Sigmoid colon (tissue), 7 donors: ENCODE results near the gene TMEM129. TPM values are rescaled to one million over a fixed set of nuclear protein-coding genes. Genes with fewer than 3 reads are reported as not detected.

Experiments used
- DNase-seq: peaks from one replicate; pipeline ENCODE4 v3.0.0-alpha.2; 2019
- H3K27ac ChIP-seq, 4 donors: fragments of 200-600 bp; sonication (generic); one replicate each; pipeline ENCODE4 v1.5.1; 2016 to 2019; ENCODE audit warnings: mild to moderate bottlenecking in 1 of 4
- H3K27me3 ChIP-seq, 3 donors: fragments of 200-600 bp; sonication (generic); one replicate each; pipeline ENCODE4 v1.5.1; 2019; ENCODE audit warnings: mild to moderate bottlenecking in 1 of 3
- H3K36me3 ChIP-seq, 4 donors: fragments of 200-600 bp; sonication (generic); one replicate each; pipeline ENCODE4 v1.5.1; 2016 to 2019
- H3K4me1 ChIP-seq, 4 donors: fragments of 200-600 bp; sonication (generic); one replicate each; pipeline ENCODE4 v1.5.1; 2017 to 2019
- H3K4me3 ChIP-seq, 4 donors: fragments of 200-600 bp; sonication (generic); one replicate each; pipeline ENCODE4 v1.5.1; 2017 to 2019; ENCODE audit warnings: mild to moderate bottlenecking in 2 of 4, moderate library complexity in 1 of 4
- H3K9me3 ChIP-seq, 4 donors: fragments of 200-600 bp in 3 of 4; sonication (generic) in 3 of 4; one replicate each; pipeline versions ENCODE4 v1.5.1 to v1.6.1; 2013 to 2019
- EP300 ChIP-seq, 4 donors: sonication (generic); formaldehyde crosslinking; IDR thresholded peaks; one replicate each; pipeline ENCODE4 v1.6.1; 2017; ENCODE audit warnings: antibody characterized with exemption in 4 of 4
- POLR2A ChIP-seq, 2 donors: fragments of 450-650 bp; IDR thresholded peaks; one replicate each; pipeline ENCODE4 v1.6.1; 2016; ENCODE audit warnings: antibody characterized with exemption in 2 of 2, mild to moderate bottlenecking in 2 of 2, moderate library complexity in 2 of 2
- POLR2AphosphoS5 ChIP-seq, 4 donors: sonication (generic); formaldehyde crosslinking; IDR thresholded peaks; one replicate each; pipeline ENCODE4 v1.6.1; 2017; ENCODE audit warnings: antibody characterized with exemption in 4 of 4
- WGBS, 2 donors: extraction: QIAGEN DNeasy Blood & Tissue Kit; methylation state at CpG; one replicate each; pipeline ENCODE4 v1.1.7; 2013; 5-methylcytosine and 5-hydroxymethylcytosine counted together
- intact Hi-C: fragments of 100-400 bp; cut with DNase I; formaldehyde crosslinking; loops from one replicate; pipeline ENCODE4 v1.15.1; 2023
- polyA plus RNA-seq, 3 donors: library from polyadenylated mRNA; stranded (reverse); fragments of 200-250 nt; gene quantifications; one replicate each; pipeline ENCODE4 v1.2.3, GENCODE V29; 2013
- total RNA-seq, 4 donors: library from RNA; depleted of rRNA; stranded (reverse); fragments of >200 nt; gene quantifications; one replicate each; pipeline ENCODE4 v1.1.0, GENCODE V29; 2016
- TF ChIP-seq, protein P1 (sequence below), 4 experiments: fragments of 450-650 bp in 3 of 4; fragments of 200-600 bp in 1 of 4; IDR thresholded peaks; one replicate each; pipeline ENCODE4 v1.5.1; 2016 to 2019; ENCODE audit warnings: antibody characterized with exemption in 4 of 4, mild to moderate bottlenecking in 3 of 4, moderate library complexity in 2 of 4
- donor health status: healthy with polysubstance abuse.
- donor health status: Bipolar disorder and iron deficiency.
- donor health status: healthy.

TMEM129 gene
- total and polyA plus RNA-seq, 7 donors: 16.9 to 51.4 (median 42.4) TPM

DNA sequence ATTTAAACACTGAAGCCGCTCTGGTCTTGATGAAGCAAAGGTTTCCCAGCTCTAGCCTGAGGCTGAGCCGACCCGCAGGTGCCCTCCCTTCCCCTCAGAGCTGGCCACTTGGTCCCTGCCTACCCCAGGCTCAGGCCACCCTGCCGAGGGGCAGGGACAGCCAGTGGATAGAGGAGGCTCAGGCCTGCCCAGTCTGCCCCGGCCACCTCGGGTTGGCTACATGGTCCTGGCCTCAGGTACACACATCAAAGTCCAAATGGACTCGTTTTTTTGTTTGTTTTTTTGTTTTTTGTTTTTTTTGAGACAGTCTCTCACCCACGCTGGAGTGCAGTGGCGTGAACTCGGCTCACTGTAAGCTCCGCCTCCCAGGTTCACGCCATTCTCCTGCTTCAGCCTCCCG, 24.0 kb upstream of the TMEM129 start:
- H3K4me3 ChIP-seq: no peak overlapping the region
- no peak for DNase-seq
- intact Hi-C loops: no loop called here
- H3K9me3 ChIP-seq: no peaks in the 10 kb centered on the region
- H3K4me1 ChIP-seq: peaks cover 0 to 7% (median 2%) of the 10 kb centered on the region in 4 donors
- peaks cover 0 to 12% (median 5%) of the 10 kb centered on the region in 3 donors for H3K27me3 ChIP-seq
- 84 to 91% methylated on average over 13 of the region's 13 CpGs for WGBS, 2 donors
- H3K27ac ChIP-seq: no peak overlapping the region
- H3K36me3 ChIP-seq: peaks cover 0 to 18% (median 6%) of the 10 kb centered on the region in 4 donors
- TF ChIP-seq EP300 (IDR thresholded peaks at IDR 0.05) (no peak), POLR2A (IDR thresholded peaks at IDR 0.05) (no peak), POLR2AphosphoS5 (IDR thresholded peaks at IDR 0.05) (no peak)
- TF ChIP-seq, protein P1, sequence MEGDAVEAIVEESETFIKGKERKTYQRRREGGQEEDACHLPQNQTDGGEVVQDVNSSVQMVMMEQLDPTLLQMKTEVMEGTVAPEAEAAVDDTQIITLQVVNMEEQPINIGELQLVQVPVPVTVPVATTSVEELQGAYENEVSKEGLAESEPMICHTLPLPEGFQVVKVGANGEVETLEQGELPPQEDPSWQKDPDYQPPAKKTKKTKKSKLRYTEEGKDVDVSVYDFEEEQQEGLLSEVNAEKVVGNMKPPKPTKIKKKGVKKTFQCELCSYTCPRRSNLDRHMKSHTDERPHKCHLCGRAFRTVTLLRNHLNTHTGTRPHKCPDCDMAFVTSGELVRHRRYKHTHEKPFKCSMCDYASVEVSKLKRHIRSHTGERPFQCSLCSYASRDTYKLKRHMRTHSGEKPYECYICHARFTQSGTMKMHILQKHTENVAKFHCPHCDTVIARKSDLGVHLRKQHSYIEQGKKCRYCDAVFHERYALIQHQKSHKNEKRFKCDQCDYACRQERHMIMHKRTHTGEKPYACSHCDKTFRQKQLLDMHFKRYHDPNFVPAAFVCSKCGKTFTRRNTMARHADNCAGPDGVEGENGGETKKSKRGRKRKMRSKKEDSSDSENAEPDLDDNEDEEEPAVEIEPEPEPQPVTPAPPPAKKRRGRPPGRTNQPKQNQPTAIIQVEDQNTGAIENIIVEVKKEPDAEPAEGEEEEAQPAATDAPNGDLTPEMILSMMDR (IDR thresholded peaks at IDR 0.05): no peak

DNA sequence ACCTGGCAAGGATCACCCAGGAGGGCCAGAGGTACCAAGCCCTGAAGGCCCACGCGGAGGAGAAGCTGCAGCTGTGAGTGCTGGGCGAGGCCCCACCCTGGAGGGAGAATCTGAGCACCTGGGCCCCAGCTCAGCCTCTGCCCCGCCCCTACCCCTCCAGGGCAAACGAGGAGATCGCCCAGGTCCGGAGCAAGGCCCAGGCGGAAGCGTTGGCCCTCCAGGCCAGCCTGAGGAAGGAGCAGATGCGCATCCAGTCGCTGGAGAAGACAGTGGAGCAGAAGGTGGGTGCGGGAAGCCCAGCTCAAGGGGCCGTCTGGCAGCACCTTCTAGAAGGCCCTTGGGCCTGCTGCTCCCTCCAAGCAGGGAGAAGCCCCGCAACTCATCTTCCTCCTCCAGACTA, 23.4 kb upstream of the TMEM129 start:
- WGBS, 2 donors: 80 to 90% methylated on average over 14 of the region's 14 CpGs
- H3K4me3 ChIP-seq: no peak overlapping the region
- H3K36me3 ChIP-seq: peaks cover 0 to 18% (median 6%) of the 10 kb centered on the region in 4 donors
- no peak overlapping the region for H3K27ac ChIP-seq
- intact Hi-C loops: no loop called here
- DNase-seq: no peak
- peaks cover 0 to 12% (median 5%) of the 10 kb centered on the region in 3 donors for H3K27me3 ChIP-seq
- no peaks in the 10 kb centered on the region for H3K9me3 ChIP-seq
- H3K4me1 ChIP-seq: peaks cover 0 to 7% (median 2%) of the 10 kb centered on the region in 4 donors
- TF ChIP-seq, protein P1 (IDR thresholded peaks at IDR 0.05): no peak
- no peak for TF ChIP-seq EP300 (IDR thresholded peaks at IDR 0.05)
- TF ChIP-seq POLR2AphosphoS5 (IDR thresholded peaks at IDR 0.05): no peak
- no peak for TF ChIP-seq POLR2A (IDR thresholded peaks at IDR 0.05)

DNA sequence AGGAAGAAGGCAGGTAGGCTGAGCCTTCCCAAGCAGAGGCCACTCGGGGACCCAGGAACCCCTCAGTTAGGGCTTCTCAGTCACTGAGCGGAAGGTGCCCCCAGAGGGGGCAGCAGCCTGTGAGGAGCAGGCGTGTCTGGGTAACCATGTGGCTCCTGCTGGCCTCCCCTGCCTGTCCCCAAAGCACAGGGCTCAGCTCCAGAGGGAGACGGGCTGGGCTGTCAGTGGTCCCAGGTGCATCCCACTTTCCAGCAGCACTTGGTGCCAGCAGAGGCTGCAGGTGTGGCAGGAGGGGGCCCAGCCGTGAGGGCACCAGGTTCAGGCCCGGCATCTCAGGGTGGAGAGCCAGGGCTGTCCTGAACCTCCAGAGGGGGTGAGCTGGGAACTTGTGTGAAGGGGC, 22.9 kb upstream of the TMEM129 start:
- Histone ChIP-seq H3K27me3 (peaks cover 0 to 12% (median 5%) of the 10 kb centered on the region in 3 donors), H3K27ac (no peak overlapping the region), H3K36me3 (peaks cover 0 to 23% (median 6%) of the 10 kb centered on the region in 4 donors), H3K4me3 (no peak overlapping the region), H3K4me1 (peaks cover 0 to 7% (median 2%) of the 10 kb centered on the region in 4 donors), H3K9me3 (no peaks in the 10 kb centered on the region)
- DNase-seq: no peak
- WGBS, 2 donors: 96% methylated on average over 6 of the region's 6 CpGs
- TF ChIP-seq POLR2AphosphoS5 (IDR thresholded peaks at IDR 0.05): no peak
- TF ChIP-seq EP300 (IDR thresholded peaks at IDR 0.05): no peak
- TF ChIP-seq POLR2A (IDR thresholded peaks at IDR 0.05): no peak
- TF ChIP-seq, protein P1 (IDR thresholded peaks at IDR 0.05): no peak
- intact Hi-C loops: no loop called here

DNA sequence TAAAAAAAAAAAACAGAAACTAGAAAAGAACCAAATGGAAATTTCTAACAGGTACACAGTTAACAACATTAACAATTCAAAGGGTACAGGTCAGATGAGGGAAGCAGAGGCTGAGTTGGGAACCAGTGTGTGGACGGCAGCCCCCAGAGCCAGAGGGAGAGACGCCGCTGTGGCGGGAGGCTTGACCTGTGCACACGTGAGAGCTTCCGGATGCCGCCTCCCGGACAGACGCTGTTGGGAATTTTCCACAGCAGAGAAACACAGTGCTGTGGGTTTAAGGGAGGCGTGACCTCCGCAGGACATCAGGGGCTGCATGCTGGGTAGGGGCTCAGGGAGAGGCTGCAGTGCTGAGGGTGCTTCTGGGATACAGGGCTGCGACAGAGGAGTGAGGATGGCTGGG, 22.4 kb upstream of the TMEM129 start:
- H3K36me3 ChIP-seq: peaks cover 0 to 23% (median 6%) of the 10 kb centered on the region in 4 donors
- H3K27ac ChIP-seq: no peak overlapping the region
- WGBS, 2 donors: 87 to 98% methylated on average over 12 of the region's 12 CpGs
- peaks cover 0 to 4% (median 1%) of the 10 kb centered on the region in 4 donors for H3K4me1 ChIP-seq
- peaks cover 0 to 9% (median 2%) of the 10 kb centered on the region in 3 donors for H3K27me3 ChIP-seq
- no peaks in the 10 kb centered on the region for H3K9me3 ChIP-seq
- TF ChIP-seq, protein P1 (IDR thresholded peaks at IDR 0.05): no peak
- TF ChIP-seq POLR2A (IDR thresholded peaks at IDR 0.05): no peak
- no peak for TF ChIP-seq EP300 (IDR thresholded peaks at IDR 0.05)
- TF ChIP-seq POLR2AphosphoS5 (IDR thresholded peaks at IDR 0.05): no peak
- no peak overlapping the region for H3K4me3 ChIP-seq
- DNase-seq: no peak
- intact Hi-C loops: no loop called here

DNA sequence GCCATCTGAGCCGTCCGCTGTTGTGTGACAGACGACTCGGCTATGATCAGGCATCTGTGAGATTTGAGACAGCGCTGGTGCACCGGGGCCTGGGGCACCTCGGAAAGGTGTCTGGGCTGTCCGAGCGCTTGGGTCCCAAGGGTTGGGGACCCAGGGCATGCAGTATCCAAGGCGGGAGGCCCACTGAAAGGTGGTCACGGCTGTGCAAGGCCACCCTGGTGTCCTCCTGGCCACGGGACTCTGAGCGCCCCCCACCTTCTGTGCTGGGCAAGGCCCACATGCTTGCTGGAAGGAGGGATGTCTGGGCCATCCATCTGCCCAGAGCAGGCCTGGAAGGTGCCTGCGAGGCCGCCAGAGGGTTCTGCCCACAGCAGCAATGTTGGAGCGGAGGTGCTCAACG, 20.1 kb upstream of the TMEM129 start:
- intact Hi-C loops: no loop called here
- no peak for DNase-seq
- Histone ChIP-seq H3K9me3 (peaks cover 0 to 5% (median 3%) of the 10 kb centered on the region in 4 donors), H3K4me3 (no peak overlapping the region), H3K27ac (no peak overlapping the region), H3K27me3 (no peaks in the 10 kb centered on the region), H3K36me3 (peaks cover 0 to 44% (median 18%) of the 10 kb centered on the region in 4 donors), H3K4me1 (no peaks in the 10 kb centered on the region)
- no peak for TF ChIP-seq POLR2AphosphoS5 (IDR thresholded peaks at IDR 0.05)
- no peak for TF ChIP-seq POLR2A (IDR thresholded peaks at IDR 0.05)
- TF ChIP-seq, protein P1 (IDR thresholded peaks at IDR 0.05): no peak
- TF ChIP-seq EP300 (IDR thresholded peaks at IDR 0.05): no peak
- 91 to 92% methylated on average over 17 of the region's 17 CpGs for WGBS, 2 donors
